NCI-H1436 (cell line): ENCODE measurements around the gene PRCD.
"Not testable (repeated sequence)": the region's sequence is repeated elsewhere in the genome, so short reads cannot be mapped to it uniquely, and the experiment has no call there.

ENCODE experiments used
- DNase-seq: peaks from one replicate; lab custom pipeline; 2025; lab: John Stamatoyannopoulos, UW

The PRCD gene

GRCh38 chr17:76504117-76504516 lies 35.7 kb upstream of the PRCD start:
- DNase-seq, result no peak

GRCh38 chr17:76506408-76507345 lies 33.2 kb upstream of the PRCD start:
- peak; percentile 76 for DNase-seq

GRCh38 chr17:76508472-76509063 lies 31.3 kb upstream of the PRCD start:
- DNase-seq, result not testable (repeated sequence)

- no peak for DNase-seq
Observed at GRCh38 chr17:76510831-76511244, 29.0 kb upstream of the PRCD start.

GRCh38 chr17:76511668-76512365 lies 28.0 kb upstream of the PRCD start:
- no peak for DNase-seq

GRCh38 chr17:76512366-76513305 lies 27.2 kb upstream of the PRCD start:
- DNase-seq, result no peak

GRCh38 chr17:76513306-76513692 lies 26.5 kb upstream of the PRCD start:
- no peak for DNase-seq

GRCh38 chr17:76514355-76514754 lies 25.5 kb upstream of the PRCD start:
- DNase-seq, result not testable (repeated sequence)

GRCh38 chr17:76515274-76515949 lies 24.4 kb upstream of the PRCD start:
- no peak for DNase-seq

- no peak for DNase-seq
Observed at GRCh38 chr17:76517638-76518038, 22.2 kb upstream of the PRCD start.

- no peak for DNase-seq
Observed at GRCh38 chr17:76519048-76519966, 20.5 kb upstream of the PRCD start.

- DNase-seq, result no peak
Observed at GRCh38 chr17:76521262-76521661, 18.6 kb upstream of the PRCD start.

- not testable (repeated sequence) for DNase-seq
Observed at GRCh38 chr17:76521683-76522082, 18.2 kb upstream of the PRCD start.

- DNase-seq, result peak; percentile 85
Observed at GRCh38 chr17:76523084-76524037, 16.5 kb upstream of the PRCD start.

GRCh38 chr17:76524598-76525512 lies 15.0 kb upstream of the PRCD start:
- no peak for DNase-seq

GRCh38 chr17:76525513-76525833 lies 14.4 kb upstream of the PRCD start:
- DNase-seq, result not testable (repeated sequence)

- DNase-seq, result not testable (repeated sequence)
Observed at GRCh38 chr17:76527016-76527415, 12.8 kb upstream of the PRCD start.
